ENCODE measurements around the gene TSNAX. TPM values are rescaled to one million over a fixed set of nuclear protein-coding genes. Genes with fewer than 3 reads are reported as not detected.
A peak's percentile ranks its signal among the peaks of the same experiment; 100 is the strongest.
"Not testable (repeated sequence)": the region's sequence is repeated elsewhere in the genome, so short reads cannot be mapped to it uniquely, and the experiment has no call there.

TSNAX gene
- total and polyA plus RNA-seq, 5 donors from 2014 or later: 34.8 to 117 (median 95.7) TPM

- ATAC-seq (ENCODE audit: low read depth in 2 of 2): no peak
- Mint-ChIP-seq H3K27me3 (no peaks in the 10 kb centered on the region), H3K27ac (no peak overlapping the region), H3K4me3 (no peak overlapping the region), H3K9me3 (peaks cover 0 to 1% (median 0%) of the 10 kb centered on the region in 7 donors), H3K4me1 (no peaks in the 10 kb centered on the region), H3K36me3 (no peaks in the 10 kb centered on the region)
- Histone ChIP-seq H3K9me3 (ENCODE audit: control insufficient read depth in 2 of 2, low read length in 2 of 2) (no peaks in the 10 kb centered on the region), H3K27me3 (ENCODE audit: control insufficient read depth, insufficient read depth, low read length) (no peaks in the 10 kb centered on the region), H3K4me1 (ENCODE audit: control insufficient read depth, insufficient read depth, low read length, poor library complexity, severe bottlenecking) (no peaks in the 10 kb centered on the region), H3K36me3 (ENCODE audit: control insufficient read depth, insufficient read depth, low read length) (no peaks in the 10 kb centered on the region), H3K4me3 (ENCODE audit: low read depth, low read length) (no peak overlapping the region), H3K27ac (ENCODE audit: insufficient read depth, low read length, poor library complexity, severe bottlenecking) (no peak overlapping the region)
- DNase-seq: peak in 1 of 3 donors; percentile 31
Measured at GRCh38 chr1:231584117-231584516, 55.6 kb downstream of the TSNAX start.

DNA sequence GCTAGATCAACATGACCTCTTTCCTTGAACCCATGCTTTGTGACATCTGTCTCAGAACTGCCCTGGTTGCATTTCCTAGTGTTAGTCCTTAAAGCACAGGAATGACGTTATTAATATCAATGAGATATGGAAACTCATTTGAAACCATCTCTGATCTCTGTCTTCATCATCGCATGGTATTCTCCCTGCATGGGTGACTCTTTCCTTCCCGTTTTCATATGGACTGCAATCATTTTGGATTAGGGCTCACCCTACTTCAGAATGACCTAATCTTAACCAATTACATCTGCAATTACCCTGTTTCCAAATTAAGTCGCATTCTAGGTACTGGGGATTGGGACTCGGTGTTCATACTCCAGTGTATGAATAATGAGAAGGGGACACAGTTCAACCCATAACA, 56.5 kb downstream of the TSNAX start:
- H3K36me3 ChIP-seq (ENCODE audit: control insufficient read depth, insufficient read depth, low read length): no peaks in the 10 kb centered on the region
- Mint-ChIP-seq H3K4me3 (no peak overlapping the region), H3K9me3 (peaks cover 0 to 1% (median 0%) of the 10 kb centered on the region in 7 donors), H3K36me3 (no peaks in the 10 kb centered on the region), H3K4me1 (no peaks in the 10 kb centered on the region), H3K27me3 (no peaks in the 10 kb centered on the region), H3K27ac (no peak overlapping the region)
- DNase-seq (no peak), ATAC-seq (ENCODE audit: low read depth in 2 of 2) (no peak)
- no peaks in the 10 kb centered on the region for H3K4me1 ChIP-seq (ENCODE audit: control insufficient read depth, insufficient read depth, low read length, poor library complexity, severe bottlenecking)
- H3K27me3 ChIP-seq (ENCODE audit: control insufficient read depth, insufficient read depth, low read length): no peaks in the 10 kb centered on the region
- no peak overlapping the region for H3K4me3 ChIP-seq (ENCODE audit: low read depth, low read length)
- no peak overlapping the region for H3K27ac ChIP-seq (ENCODE audit: insufficient read depth, low read length, poor library complexity, severe bottlenecking)
- no peaks in the 10 kb centered on the region for H3K9me3 ChIP-seq (ENCODE audit: control insufficient read depth in 2 of 2, low read length in 2 of 2)

DNA sequence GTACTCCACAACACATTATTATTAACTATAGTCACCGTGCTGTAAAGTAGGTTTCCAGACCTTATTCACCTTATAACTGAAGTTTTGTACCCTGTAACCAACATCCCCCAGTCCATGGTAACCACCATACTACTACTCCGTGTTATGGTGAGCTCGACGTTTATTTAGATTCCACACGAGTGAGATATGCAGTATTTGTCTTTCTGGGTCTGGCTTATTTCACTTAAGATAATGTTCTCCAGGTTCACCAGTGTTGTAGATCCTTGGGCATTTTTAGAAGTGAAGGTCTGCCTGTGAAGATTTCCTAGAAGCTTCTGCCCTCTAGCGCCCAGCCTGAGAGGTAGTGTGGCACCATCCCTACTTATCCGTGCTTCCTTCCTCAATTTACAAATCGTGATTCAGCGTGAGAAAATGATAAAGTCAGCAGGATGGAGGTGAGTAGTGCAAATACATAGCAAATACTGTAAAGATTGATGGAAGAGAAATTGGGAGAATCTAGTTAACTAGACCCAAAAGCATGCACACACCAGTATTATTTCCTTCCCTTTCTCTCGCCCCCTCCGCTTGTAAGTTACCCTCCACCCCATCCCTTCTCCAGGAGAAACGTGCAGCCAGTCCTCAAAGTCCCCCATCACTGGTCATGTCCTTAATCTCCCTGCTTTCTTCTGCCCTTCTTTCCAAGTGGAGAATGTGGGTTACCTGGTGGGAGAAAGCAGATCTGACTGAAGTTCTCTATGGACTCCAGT, 62.2 kb downstream of the TSNAX start:
- Mint-ChIP-seq H3K27ac (no peak overlapping the region), H3K4me3 (no peak overlapping the region), H3K9me3 (peaks cover 0 to 2% (median 0%) of the 10 kb centered on the region in 7 donors), H3K36me3 (no peaks in the 10 kb centered on the region), H3K27me3 (no peaks in the 10 kb centered on the region), H3K4me1 (peaks cover 0 to 5% (median 2%) of the 10 kb centered on the region in 4 donors)
- Histone ChIP-seq H3K9me3 (ENCODE audit: control insufficient read depth in 2 of 2, low read length in 2 of 2) (no peaks in the 10 kb centered on the region), H3K36me3 (ENCODE audit: control insufficient read depth, insufficient read depth, low read length) (no peaks in the 10 kb centered on the region), H3K27ac (ENCODE audit: insufficient read depth, low read length, poor library complexity, severe bottlenecking) (no peak overlapping the region), H3K27me3 (ENCODE audit: control insufficient read depth, insufficient read depth, low read length) (no peaks in the 10 kb centered on the region), H3K4me3 (ENCODE audit: low read depth, low read length) (no peak overlapping the region), H3K4me1 (ENCODE audit: control insufficient read depth, insufficient read depth, low read length, poor library complexity, severe bottlenecking) (no peaks in the 10 kb centered on the region)
- DNase-seq (peak; percentile 13 to 65 (median 20)), ATAC-seq (ENCODE audit: low read depth in 2 of 2) (peak; percentile 47 to 50)

DNA sequence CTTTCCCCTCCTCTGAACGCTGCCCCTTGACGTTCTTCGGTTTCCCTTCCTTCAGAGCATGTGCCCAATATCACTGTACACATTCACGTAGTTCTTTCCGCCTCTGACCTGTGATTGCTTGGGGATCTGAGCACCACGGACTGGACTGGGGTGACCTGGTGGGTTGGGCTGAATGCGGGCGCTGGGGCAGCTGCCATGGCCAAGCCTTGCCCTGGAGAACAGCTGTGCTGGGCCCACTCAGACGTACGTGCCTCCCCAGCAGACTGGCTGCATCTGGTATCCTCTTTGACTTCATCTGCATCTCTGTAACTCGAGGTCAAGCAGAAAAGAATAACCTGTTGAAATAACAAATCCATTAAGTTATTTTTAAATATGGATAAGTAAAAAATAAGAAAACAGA, 63.0 kb downstream of the TSNAX start:
- H3K36me3 Mint-ChIP-seq: no peaks in the 10 kb centered on the region
- H3K9me3 ChIP-seq (ENCODE audit: control insufficient read depth in 2 of 2, low read length in 2 of 2): no peaks in the 10 kb centered on the region
- H3K27ac ChIP-seq (ENCODE audit: insufficient read depth, low read length, poor library complexity, severe bottlenecking): no peak overlapping the region
- ATAC-seq (ENCODE audit: low read depth in 2 of 2) (no peak), DNase-seq (no peak)
- no peak overlapping the region for H3K27ac Mint-ChIP-seq
- H3K4me3 ChIP-seq (ENCODE audit: low read depth, low read length): no peak overlapping the region
- no peaks in the 10 kb centered on the region for H3K27me3 ChIP-seq (ENCODE audit: control insufficient read depth, insufficient read depth, low read length)
- no peaks in the 10 kb centered on the region for H3K36me3 ChIP-seq (ENCODE audit: control insufficient read depth, insufficient read depth, low read length)
- no peaks in the 10 kb centered on the region for H3K4me1 ChIP-seq (ENCODE audit: control insufficient read depth, insufficient read depth, low read length, poor library complexity, severe bottlenecking)
- H3K4me3 Mint-ChIP-seq: no peak overlapping the region
- H3K4me1 Mint-ChIP-seq: peaks cover 0 to 7% (median 4%) of the 10 kb centered on the region in 4 donors
- H3K9me3 Mint-ChIP-seq: peaks cover 0 to 1% (median 0%) of the 10 kb centered on the region in 7 donors
- H3K27me3 Mint-ChIP-seq: no peaks in the 10 kb centered on the region

GRCh38 chr1:231592809-231593208, 64.3 kb downstream of the TSNAX start:
- no peak overlapping the region for H3K27ac Mint-ChIP-seq
- DNase-seq (no peak), ATAC-seq (ENCODE audit: low read depth in 2 of 2) (no peak)
- Histone ChIP-seq H3K4me1 (ENCODE audit: control insufficient read depth, insufficient read depth, low read length, poor library complexity, severe bottlenecking) (no peaks in the 10 kb centered on the region), H3K4me3 (ENCODE audit: low read depth, low read length) (no peak overlapping the region), H3K27ac (ENCODE audit: insufficient read depth, low read length, poor library complexity, severe bottlenecking) (no peak overlapping the region), H3K9me3 (ENCODE audit: control insufficient read depth in 2 of 2, low read length in 2 of 2) (no peaks in the 10 kb centered on the region), H3K27me3 (ENCODE audit: control insufficient read depth, insufficient read depth, low read length) (no peaks in the 10 kb centered on the region), H3K36me3 (ENCODE audit: control insufficient read depth, insufficient read depth, low read length) (no peaks in the 10 kb centered on the region)
- no peaks in the 10 kb centered on the region for H3K27me3 Mint-ChIP-seq
- H3K4me3 Mint-ChIP-seq: no peak overlapping the region
- peaks cover 0 to 7% (median 4%) of the 10 kb centered on the region in 4 donors for H3K4me1 Mint-ChIP-seq
- no peaks in the 10 kb centered on the region for H3K36me3 Mint-ChIP-seq
- H3K9me3 Mint-ChIP-seq: peaks cover 0 to 1% (median 0%) of the 10 kb centered on the region in 7 donors

DNA sequence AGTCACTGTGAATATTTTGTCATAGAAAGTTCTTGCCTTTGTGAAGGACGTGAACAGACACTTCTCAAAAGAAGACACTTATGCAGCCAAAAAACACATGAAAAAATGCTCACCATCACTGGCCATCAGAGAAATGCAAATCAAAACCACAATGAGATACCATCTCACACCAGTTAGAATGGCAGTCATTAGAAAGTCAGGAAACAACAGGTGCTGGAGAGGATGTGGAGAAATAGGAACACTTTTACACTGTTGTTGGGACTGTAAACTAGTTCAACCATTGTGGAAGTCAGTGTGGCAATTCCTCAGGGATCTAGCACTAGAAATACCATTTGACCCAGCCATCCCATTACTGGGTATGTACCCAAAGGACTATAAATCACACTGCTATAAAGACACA, 64.8 kb downstream of the TSNAX start:
- H3K9me3 Mint-ChIP-seq, H3K27ac Mint-ChIP-seq, H3K27me3 Mint-ChIP-seq: not testable (repeated sequence)

GRCh38 chr1:231594123-231594522, 65.7 kb downstream of the TSNAX start:
- Histone ChIP-seq H3K9me3 (ENCODE audit: control insufficient read depth in 2 of 2, low read length in 2 of 2) (no peaks in the 10 kb centered on the region), H3K4me1 (ENCODE audit: control insufficient read depth, insufficient read depth, low read length, poor library complexity, severe bottlenecking) (no peaks in the 10 kb centered on the region), H3K36me3 (ENCODE audit: control insufficient read depth, insufficient read depth, low read length) (no peaks in the 10 kb centered on the region), H3K27me3 (ENCODE audit: control insufficient read depth, insufficient read depth, low read length) (no peaks in the 10 kb centered on the region), H3K27ac (ENCODE audit: insufficient read depth, low read length, poor library complexity, severe bottlenecking) (no peak overlapping the region), H3K4me3 (ENCODE audit: low read depth, low read length) (no peak overlapping the region)
- H3K27ac Mint-ChIP-seq: no peak overlapping the region
- H3K36me3 Mint-ChIP-seq: no peaks in the 10 kb centered on the region
- H3K9me3 Mint-ChIP-seq: peaks cover 0 to 1% (median 0%) of the 10 kb centered on the region in 7 donors
- no peak overlapping the region for H3K4me3 Mint-ChIP-seq
- H3K4me1 Mint-ChIP-seq: peaks cover 0 to 7% (median 4%) of the 10 kb centered on the region in 4 donors
- DNase-seq (no peak), ATAC-seq (ENCODE audit: low read depth in 2 of 2) (no peak)
- no peaks in the 10 kb centered on the region for H3K27me3 Mint-ChIP-seq

More for the DNA sequence above, 64.8 kb downstream of the TSNAX start:
- H3K9me3 ChIP-seq (ENCODE audit: control insufficient read depth in 2 of 2, low read length in 2 of 2); H3K4me1 Mint-ChIP-seq; H3K4me3 ChIP-seq (ENCODE audit: low read depth, low read length); ATAC-seq (ENCODE audit: low read depth in 2 of 2); H3K4me1 ChIP-seq (ENCODE audit: control insufficient read depth, insufficient read depth, low read length, poor library complexity, severe bottlenecking); H3K27me3 ChIP-seq (ENCODE audit: control insufficient read depth, insufficient read depth, low read length); H3K4me3 Mint-ChIP-seq; DNase-seq; H3K36me3 Mint-ChIP-seq; H3K36me3 ChIP-seq (ENCODE audit: control insufficient read depth, insufficient read depth, low read length); H3K27ac ChIP-seq (ENCODE audit: insufficient read depth, low read length, poor library complexity, severe bottlenecking): not testable (repeated sequence)

GRCh38 chr1:231594749-231595148, 66.3 kb downstream of the TSNAX start:
- Mint-ChIP-seq H3K36me3 (no peaks in the 10 kb centered on the region), H3K4me3 (no peak overlapping the region), H3K27ac (no peak overlapping the region), H3K27me3 (peaks cover 5% of the 10 kb centered on the region), H3K9me3 (peaks cover 0 to 1% (median 0%) of the 10 kb centered on the region in 7 donors), H3K4me1 (peaks cover 0 to 7% (median 4%) of the 10 kb centered on the region in 4 donors)
- DNase-seq (no peak), ATAC-seq (ENCODE audit: low read depth in 2 of 2) (no peak)
- H3K27ac ChIP-seq (ENCODE audit: insufficient read depth, low read length, poor library complexity, severe bottlenecking): no peak overlapping the region
- no peaks in the 10 kb centered on the region for H3K9me3 ChIP-seq (ENCODE audit: control insufficient read depth in 2 of 2, low read length in 2 of 2)
- no peaks in the 10 kb centered on the region for H3K4me1 ChIP-seq (ENCODE audit: control insufficient read depth, insufficient read depth, low read length, poor library complexity, severe bottlenecking)
- H3K4me3 ChIP-seq (ENCODE audit: low read depth, low read length): no peak overlapping the region
- H3K36me3 ChIP-seq (ENCODE audit: control insufficient read depth, insufficient read depth, low read length): no peaks in the 10 kb centered on the region
- no peaks in the 10 kb centered on the region for H3K27me3 ChIP-seq (ENCODE audit: control insufficient read depth, insufficient read depth, low read length)
